A549 (cell line): Measurements from ENCODE around the gene SEPTIN1. TPM values are rescaled to one million over a fixed set of nuclear protein-coding genes. Genes with fewer than 3 reads are reported as not detected.
"Not testable (repeated sequence)": the region's sequence is repeated elsewhere in the genome, so short reads cannot be mapped to it uniquely, and the experiment has no call there.

Source experiments
- ATAC-seq, 2 experiments: fragments of 200-7000 bp in 1 of 2; fragments of >200 bp in 1 of 2; cut with Nextera tagmentation in 1 of 2; cut with Tn5 transposase in 1 of 2; 3 replicates each; pipeline versions ENCODE4 v1.8.0 to v1.9.1; 2018 to 2020; ENCODE audit warnings: mild to moderate bottlenecking in 1 of 2, moderate library complexity in 1 of 2
- CTCF ChIA-PET: fragments of 300-600 bp; sonication (Branson Sonifier 250); formaldehyde crosslinking; extraction: SDS; loops from one replicate; lab custom pipeline; 2021; ENCODE audit warnings: antibody characterized with exemption, inconsistent platforms; lab: Yijun Ruan, JAX
- POLR2A ChIA-PET: fragments of 350-600 bp; formaldehyde crosslinking; extraction: SDS; loops from one replicate; lab custom pipeline; 2021; ENCODE audit warnings: antibody characterized with exemption, inconsistent platforms; lab: Yijun Ruan, JAX
- DNase-seq, 2 experiments: peaks; one replicate each; pipeline versions ENCODE4 v3.0.0 to v3.0.0-alpha.2; 2011 to 2016; ENCODE audit warnings: low read depth in 1 of 2, low spot score in 1 of 2
- FAIRE-seq: peaks from 2 replicates; lab custom pipeline; 2011; peaks lifted over from hg19 to GRCh38; lab: Jason Lieb, UNC
- H3K27ac ChIP-seq, 2 experiments: fragments of >200 bp; sonication (Bioruptor Twin); formaldehyde crosslinking; 3 replicates each; pipeline ENCODE4 v1.5.1; 2016 to 2017
- H3K4me1 ChIP-seq: fragments of >200 bp; sonication (Bioruptor Twin); formaldehyde crosslinking; 3 replicates; pipeline ENCODE4 v1.6.1; 2016
- H3K4me2 ChIP-seq: fragments of >200 bp; sonication (Bioruptor Twin); formaldehyde crosslinking; 3 replicates; pipeline ENCODE4 v1.6.1; 2016
- H3K4me3 ChIP-seq: fragments of >200 bp; sonication (Bioruptor Twin); formaldehyde crosslinking; 3 replicates; pipeline ENCODE4 v1.5.1; 2016
- H3K9me3 ChIP-seq: fragments of >200 bp; sonication (Bioruptor Twin); formaldehyde crosslinking; 3 replicates; pipeline ENCODE4 v1.6.1; 2016
- HOXB5 ChIP-seq: fragments of 250-450 bp; sonication (Bioruptor Pico); IDR thresholded peaks from 2 replicates; pipeline ENCODE4 v1.5.0; 2020; ENCODE audit warnings: mild to moderate bottlenecking, moderate library complexity
- JUN ChIP-seq, 2 experiments: fragments of >200 bp; sonication (Bioruptor Twin); formaldehyde crosslinking; IDR thresholded peaks; 2 replicates in 1 of 2; 3 replicates in 1 of 2; pipeline ENCODE4 v1.6.1; 2016 to 2017
- PHF8 ChIP-seq: fragments of 200-600 bp; sonication (generic); IDR thresholded peaks from 2 replicates; pipeline ENCODE4 v1.6.1; 2016; ENCODE audit warnings: low read depth, mild to moderate bottlenecking, antibody characterized with exemption, moderate library complexity, borderline replicate concordance
- POLR2A ChIP-seq: IDR thresholded peaks from 2 replicates; pipeline ENCODE4 v1.6.1; 2012; ENCODE audit warnings: mild to moderate bottlenecking, low read length
- WGBS: methylation state at CpG from one replicate; pipeline ENCODE4 v1.1.6; 2017; ENCODE audit errors: missing lambda C conversion rate; 5-methylcytosine and 5-hydroxymethylcytosine counted together
- polyA plus RNA-seq, 4 experiments: library from polyadenylated mRNA; depleted of rRNA in 3 of 4; stranded (reverse); fragments of >200 nt; fragmentation: RNase III in 1 of 4; extraction: RNeasy Plus Mini Kit Qiagen cat#74134 plus additional on column Dnase treatment in 1 of 4; gene quantifications; 2 replicates in 3 of 4; 3 replicates in 1 of 4; pipeline ENCODE4 v1.2.3, GENCODE V29; 2011 to 2017
- small RNA-seq, 6 experiments: library from RNA; depleted of rRNA; stranded (forward); fragments of <200 nt; gene quantifications; one replicate each; pipeline ENCODE3, GENCODE V24; 2012

SEPTIN1 gene
- polyA plus RNA-seq, 2 of the 4 experiments (the other 2 are of a cell fraction): 0.17 to 0.65 TPM

DNA sequence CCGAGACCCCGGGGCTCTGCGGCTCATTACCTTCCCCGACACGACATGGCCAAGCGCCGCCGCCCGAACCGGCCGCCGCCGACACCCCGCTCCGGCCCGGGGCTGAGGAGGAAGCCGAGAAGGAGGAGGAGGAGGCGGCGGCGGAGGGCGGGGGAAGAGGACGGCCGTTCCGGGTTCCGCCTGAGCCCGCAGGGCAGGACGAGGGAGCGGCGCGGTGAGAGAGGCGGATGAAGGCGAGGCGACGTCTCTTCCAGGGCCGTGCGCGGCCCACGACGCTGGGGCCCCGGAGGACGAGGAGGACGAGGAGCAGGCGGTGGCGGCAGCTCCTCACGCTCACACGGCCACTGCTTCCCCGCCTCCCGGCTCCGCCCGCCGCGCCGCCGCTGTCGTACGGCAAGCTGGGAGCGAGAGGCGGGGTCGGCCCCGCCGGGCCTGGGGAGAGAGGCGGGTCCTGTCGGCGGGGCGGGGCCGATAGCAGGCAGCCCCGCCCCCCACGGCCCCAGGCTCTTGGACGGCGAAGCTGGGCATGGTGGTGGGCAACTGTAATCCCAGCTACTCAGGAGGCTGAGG, 47.2 kb downstream of the SEPTIN1 start:
- ATAC-seq (peak; percentile 88 to 91), DNase-seq (peak in 1 of 2 experiments; percentile 83)
- not testable (repeated sequence) for H3K9me3 ChIP-seq, H3K4me1 ChIP-seq, FAIRE-seq
- peak overlapping the region; percentile 85 to 97 for H3K27ac ChIP-seq
- CTCF ChIA-PET: interaction anchor here (0.9 to 1.4 kb wide), 2 partner anchors 37 to 75 kb away, joined by 3 to 4 read pairs; no protein-coding TSS in a partner anchor
- peak; percentile 93 for TF ChIP-seq PHF8
- peak in 1 of 2 experiments; percentile 70; a peak in 2 of 5 replicates for TF ChIP-seq JUN (IDR thresholded peaks at IDR 0.05)
- TF ChIP-seq POLR2A: peak; percentile 73
- 0 out of 2 replicates have a peak, but pooled peaks have one; percentile 39 for TF ChIP-seq HOXB5 (CRISPR knock-in tag)
- WGBS: 1% methylated on average over 44 of the region's 70 CpGs
- POLR2A ChIA-PET: interaction anchor here (0.6 to 1.2 kb wide), 4 partner anchors 17 to 529 kb away, joined by 3 to 8 read pairs (median 5); partner anchors contain the start of genes MAZ and TBC1D10B
- H3K4me2 ChIP-seq: peak overlapping the region; percentile 86
- H3K4me3 ChIP-seq: peak overlapping the region; percentile 59

GRCh38 chr16:30334473-30334989, 47.8 kb downstream of the SEPTIN1 start:
- ChIA-PET CTCF (interaction anchor here (1.4 kb wide), 1 partner anchor 75 kb away, joined by 3 read pairs; no protein-coding TSS in a partner anchor), POLR2A (interaction anchor here (0.6 kb wide), 2 partner anchors 88 to 528 kb away, joined by 4 to 6 read pairs; partner anchors contain the start of gene MAZ)

More at GRCh38 chr16:30334473-30334989, 47.8 kb downstream of the SEPTIN1 start:
- H3K4me1 ChIP-seq, H3K9me3 ChIP-seq, FAIRE-seq: not testable (repeated sequence)
- peak overlapping the region; percentile 85 to 97 for H3K27ac ChIP-seq
- WGBS: 1% methylated on average over 7 of the region's 33 CpGs
- peak overlapping the region; percentile 70 for H3K4me2 ChIP-seq
- ATAC-seq: peak; percentile 96 to 97
- peak in 1 of 2 experiments; percentile 84 for DNase-seq
- H3K4me3 ChIP-seq: peak overlapping the region; percentile 59

Small RNA genes lying within 50 kb of the gene (small RNA-seq; reads per million reads assigned to genes)
- 0 to 18.5 (median 3.0) reads per million in 6 experiments for gene RF00406

Other genes with a start within 250 kb of the SEPTIN1 start
- 0.82 and 0.83 TPM in 2 replicates for gene CORO1A, start 199.0 kb downstream of the SEPTIN1 start, polyA plus RNA-seq (2011; rRNA removed)
- gene CORO1A, start 199.0 kb downstream of the SEPTIN1 start, polyA plus RNA-seq (2017; fragmentation: RNase III; extraction: RNeasy Plus Mini Kit Qiagen cat#74134 plus additional on column Dnase treatment): 4.1 to 5.9 TPM (median 5.3 TPM) in 3 replicates
- gene BOLA2B, start 188.9 kb downstream of the SEPTIN1 start, polyA plus RNA-seq (2011; rRNA removed): 43.9 and 53.8 TPM in 2 replicates
- gene BOLA2B, start 188.9 kb downstream of the SEPTIN1 start, polyA plus RNA-seq (2017; fragmentation: RNase III; extraction: RNeasy Plus Mini Kit Qiagen cat#74134 plus additional on column Dnase treatment): 236 to 258 TPM (median 244 TPM) in 3 replicates
- gene SLX1A, start 188.7 kb downstream of the SEPTIN1 start, polyA plus RNA-seq (2011; rRNA removed): 3.5 and 17.5 TPM in 2 replicates
- gene SLX1A, start 188.7 kb downstream of the SEPTIN1 start, polyA plus RNA-seq (2017; fragmentation: RNase III; extraction: RNeasy Plus Mini Kit Qiagen cat#74134 plus additional on column Dnase treatment): 28.0 to 32.2 TPM (median 28.4 TPM) in 3 replicates
- gene SULT1A3, start 183.3 kb downstream of the SEPTIN1 start, polyA plus RNA-seq (2011; rRNA removed): 8.0 and 11.5 TPM in 2 replicates
- gene SULT1A3, start 183.3 kb downstream of the SEPTIN1 start, polyA plus RNA-seq (2017; fragmentation: RNase III; extraction: RNeasy Plus Mini Kit Qiagen cat#74134 plus additional on column Dnase treatment): 7.9 to 8.8 TPM (median 8.3 TPM) in 3 replicates
- 0.98 and 1.7 TPM in 2 replicates for gene NPIPB13, start 134.1 kb downstream of the SEPTIN1 start, polyA plus RNA-seq (2011; rRNA removed)
- gene NPIPB13, start 134.1 kb downstream of the SEPTIN1 start, polyA plus RNA-seq (2017; fragmentation: RNase III; extraction: RNeasy Plus Mini Kit Qiagen cat#74134 plus additional on column Dnase treatment): 1.00 to 1.5 TPM (median 1.1 TPM) in 3 replicates
- gene CD2BP2, start 27.3 kb downstream of the SEPTIN1 start, polyA plus RNA-seq (2011; rRNA removed): 33.9 and 35.6 TPM in 2 replicates
- gene CD2BP2, start 27.3 kb downstream of the SEPTIN1 start, polyA plus RNA-seq (2017; fragmentation: RNase III; extraction: RNeasy Plus Mini Kit Qiagen cat#74134 plus additional on column Dnase treatment): 48.5 to 54.5 TPM (median 54.0 TPM) in 3 replicates
- gene TBC1D10B, start 12.1 kb downstream of the SEPTIN1 start, polyA plus RNA-seq (2011; rRNA removed): 10.9 and 12.6 TPM in 2 replicates
- 21.5 to 24.0 TPM (median 23.2 TPM) in 3 replicates for gene TBC1D10B, start 12.1 kb downstream of the SEPTIN1 start, polyA plus RNA-seq (2017; fragmentation: RNase III; extraction: RNeasy Plus Mini Kit Qiagen cat#74134 plus additional on column Dnase treatment)
- not detected in 2 replicates for gene MYL11, start 7.8 kb downstream of the SEPTIN1 start, polyA plus RNA-seq (2011; rRNA removed)
- 0.46 to 0.70 TPM (median 0.55 TPM) in 3 replicates for gene MYL11, start 7.8 kb downstream of the SEPTIN1 start, polyA plus RNA-seq (2017; fragmentation: RNase III; extraction: RNeasy Plus Mini Kit Qiagen cat#74134 plus additional on column Dnase treatment)
- 7.0 and 9.3 TPM in 2 replicates for gene ZNF48, start 12.9 kb upstream of the SEPTIN1 start, polyA plus RNA-seq (2011; rRNA removed)
- 9.1 to 10.4 TPM (median 9.7 TPM) in 3 replicates for gene ZNF48, start 12.9 kb upstream of the SEPTIN1 start, polyA plus RNA-seq (2017; fragmentation: RNase III; extraction: RNeasy Plus Mini Kit Qiagen cat#74134 plus additional on column Dnase treatment)
- gene ZNF771, start 25.0 kb upstream of the SEPTIN1 start, polyA plus RNA-seq (2011; rRNA removed): 5.0 and 5.7 TPM in 2 replicates
- gene ZNF771, start 25.0 kb upstream of the SEPTIN1 start, polyA plus RNA-seq (2017; fragmentation: RNase III; extraction: RNeasy Plus Mini Kit Qiagen cat#74134 plus additional on column Dnase treatment): 6.8 to 7.9 TPM (median 7.2 TPM) in 3 replicates
- 105 and 122 TPM in 2 replicates for gene DCTPP1, start 47.5 kb upstream of the SEPTIN1 start, polyA plus RNA-seq (2011; rRNA removed)
- 114 to 121 TPM (median 120 TPM) in 3 replicates for gene DCTPP1, start 47.5 kb upstream of the SEPTIN1 start, polyA plus RNA-seq (2017; fragmentation: RNase III; extraction: RNeasy Plus Mini Kit Qiagen cat#74134 plus additional on column Dnase treatment)
- 61.5 and 72.6 TPM in 2 replicates for gene SEPHS2, start 63.3 kb upstream of the SEPTIN1 start, polyA plus RNA-seq (2011; rRNA removed)
- gene SEPHS2, start 63.3 kb upstream of the SEPTIN1 start, polyA plus RNA-seq (2017; fragmentation: RNase III; extraction: RNeasy Plus Mini Kit Qiagen cat#74134 plus additional on column Dnase treatment): 42.8 to 48.9 TPM (median 47.8 TPM) in 3 replicates
- gene ITGAL, start 90.2 kb upstream of the SEPTIN1 start, polyA plus RNA-seq (2011; rRNA removed): 0.40 and 0.94 TPM in 2 replicates
- gene ITGAL, start 90.2 kb upstream of the SEPTIN1 start, polyA plus RNA-seq (2017; fragmentation: RNase III; extraction: RNeasy Plus Mini Kit Qiagen cat#74134 plus additional on column Dnase treatment): 0.08 to 0.51 TPM (median 0.17 TPM) in 3 replicates
- gene ZNF768, start 144.0 kb upstream of the SEPTIN1 start, polyA plus RNA-seq (2011; rRNA removed): 17.0 and 21.3 TPM in 2 replicates
- 27.3 to 33.6 TPM (median 31.3 TPM) in 3 replicates for gene ZNF768, start 144.0 kb upstream of the SEPTIN1 start, polyA plus RNA-seq (2017; fragmentation: RNase III; extraction: RNeasy Plus Mini Kit Qiagen cat#74134 plus additional on column Dnase treatment)
- 4.8 and 5.2 TPM in 2 replicates for gene ZNF747, start 152.3 kb upstream of the SEPTIN1 start, polyA plus RNA-seq (2011; rRNA removed)
- gene ZNF747, start 152.3 kb upstream of the SEPTIN1 start, polyA plus RNA-seq (2017; fragmentation: RNase III; extraction: RNeasy Plus Mini Kit Qiagen cat#74134 plus additional on column Dnase treatment): 3.6 to 5.0 TPM (median 4.6 TPM) in 3 replicates
- 2.9 and 3.0 TPM in 2 replicates for gene ZNF764, start 175.8 kb upstream of the SEPTIN1 start, polyA plus RNA-seq (2011; rRNA removed)
- 3.5 to 4.0 TPM (median 4.0 TPM) in 3 replicates for gene ZNF764, start 175.8 kb upstream of the SEPTIN1 start, polyA plus RNA-seq (2017; fragmentation: RNase III; extraction: RNeasy Plus Mini Kit Qiagen cat#74134 plus additional on column Dnase treatment)
- 4.8 and 6.7 TPM in 2 replicates for gene ZNF688, start 189.2 kb upstream of the SEPTIN1 start, polyA plus RNA-seq (2011; rRNA removed)
- 4.6 to 5.4 TPM (median 4.8 TPM) in 3 replicates for gene ZNF688, start 189.2 kb upstream of the SEPTIN1 start, polyA plus RNA-seq (2017; fragmentation: RNase III; extraction: RNeasy Plus Mini Kit Qiagen cat#74134 plus additional on column Dnase treatment)
- not detected in 2 replicates for gene ZNF785, start 203.1 kb upstream of the SEPTIN1 start, polyA plus RNA-seq (2011; rRNA removed)
- not detected in 3 replicates for gene ZNF785, start 203.1 kb upstream of the SEPTIN1 start, polyA plus RNA-seq (2017; fragmentation: RNase III; extraction: RNeasy Plus Mini Kit Qiagen cat#74134 plus additional on column Dnase treatment)
- 6.8 and 7.1 TPM in 2 replicates for gene ZNF689, start 227.8 kb upstream of the SEPTIN1 start, polyA plus RNA-seq (2011; rRNA removed)
- gene ZNF689, start 227.8 kb upstream of the SEPTIN1 start, polyA plus RNA-seq (2017; fragmentation: RNase III; extraction: RNeasy Plus Mini Kit Qiagen cat#74134 plus additional on column Dnase treatment): 6.5 to 7.4 TPM (median 7.0 TPM) in 3 replicates